ENCODE results near the gene PPARG.

- TF ChIP-seq CTCF (IDR thresholded peaks at IDR 0.05) = no peak
- no peak for TF ChIP-seq POLR2AphosphoS5 (IDR thresholded peaks at IDR 0.05)
- TF ChIP-seq EP300 (IDR thresholded peaks at IDR 0.05) = no peak
- no peak for TF ChIP-seq POLR2A (IDR thresholded peaks at IDR 0.05)
Measured at GRCh38 chr3:12352755-12353154, 63.9 kb downstream of the PPARG start.

Data from suprapubic skin (tissue), 4 donors.